GM18511 (cell line): ENCODE measurements around the gene SYT5.
"Not testable (repeated sequence)": the region's sequence is repeated elsewhere in the genome, so short reads cannot be mapped to it uniquely, and the experiment has no call there.

ENCODE experiments used
- ATAC-seq: cut with Tn5 transposase; IDR thresholded peaks from one replicate; pipeline ENCODE4 v1.9.1; 2021; ENCODE audit warnings: mild to moderate bottlenecking, moderate library complexity; ENCODE audit not compliant: unreplicated experiment

SYT5 gene

DNA sequence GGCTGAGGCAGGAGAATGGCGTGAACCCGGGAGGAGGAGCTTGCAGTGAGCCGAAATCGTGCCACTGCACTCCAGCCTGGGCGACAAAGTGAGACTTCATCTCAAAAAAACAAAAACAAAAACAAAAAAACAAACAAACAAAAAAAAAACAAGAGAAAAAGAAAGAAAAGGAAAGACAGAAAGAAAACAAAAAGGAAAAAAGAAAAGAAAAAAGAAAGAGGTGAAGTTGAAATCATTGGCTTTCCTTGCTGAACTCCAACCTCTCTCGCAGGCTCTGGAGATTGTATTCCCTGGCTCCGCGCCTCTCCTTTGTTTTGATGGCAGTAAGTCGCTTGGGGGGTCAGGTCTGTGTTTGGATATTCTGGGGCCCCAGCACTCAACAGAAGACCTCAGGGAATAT is 7.8 kb downstream of the SYT5 start:
- ATAC-seq = not testable (repeated sequence)

DNA sequence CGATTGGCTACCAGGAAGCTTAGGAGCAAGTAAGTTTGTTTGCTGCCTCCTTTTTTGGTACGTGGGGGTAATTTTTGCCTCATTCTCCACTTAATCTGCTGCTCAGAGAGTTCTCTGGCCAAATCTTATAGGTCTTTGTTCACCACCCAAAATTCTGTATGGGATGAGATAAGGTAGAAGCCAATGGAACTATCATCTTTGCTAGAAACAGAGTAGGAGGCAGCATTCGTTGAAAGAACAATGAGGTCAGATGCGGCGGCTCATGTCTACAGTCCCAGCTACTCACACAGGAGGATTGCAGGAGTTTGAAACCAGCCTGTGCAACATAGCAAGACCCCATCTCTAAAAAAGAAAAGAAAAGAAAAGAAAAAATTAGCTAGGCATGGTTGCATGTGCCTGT is 8.6 kb downstream of the SYT5 start:
- no peak for ATAC-seq

GRCh38 chr19:55169136-55169535 is 11.0 kb downstream of the SYT5 start:
- ATAC-seq = no peak

DNA sequence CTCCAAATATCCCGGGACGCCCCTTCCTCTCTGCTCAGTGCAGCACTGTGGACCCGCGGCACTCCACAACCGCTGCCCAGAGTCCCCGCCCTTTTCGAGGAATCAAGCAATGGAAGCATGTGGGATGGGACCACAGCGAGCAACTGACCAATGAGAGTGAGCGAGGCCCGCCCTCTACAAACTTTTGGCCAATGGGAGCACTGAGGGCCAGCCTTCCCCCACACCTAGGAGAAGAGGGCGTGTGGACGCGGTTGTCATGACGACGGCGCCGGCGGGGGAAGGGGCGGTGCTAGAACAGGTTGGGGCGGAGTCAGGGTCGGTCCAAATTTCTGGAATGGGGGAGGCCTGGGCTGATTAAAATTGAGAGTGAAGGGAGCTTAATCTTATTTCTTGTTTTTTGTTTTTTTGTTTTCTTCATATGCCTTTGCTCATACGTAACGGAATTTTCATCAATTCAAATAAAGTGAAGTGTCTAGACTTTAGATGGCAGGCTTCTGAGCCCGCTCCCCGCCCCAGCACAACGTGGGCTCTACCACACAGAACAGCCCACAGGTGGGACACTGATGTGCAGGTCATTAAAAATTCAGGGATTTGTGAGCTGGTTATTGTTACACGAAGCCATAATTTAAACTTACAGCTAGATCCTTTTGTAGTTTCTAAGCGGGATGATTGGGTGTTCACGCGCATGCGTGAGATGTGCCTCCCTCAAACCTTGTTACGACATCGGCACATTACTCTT is 13.4 kb downstream of the SYT5 start, which contains the start of gene DNAAF3:
Gene DNAAF3, minus strand, starts transcription at position 84 of the 739 bp plus-strand sequence. CDS start 200 bp downstream, outside the sequence.
- ATAC-seq = peak; percentile 93

DNA sequence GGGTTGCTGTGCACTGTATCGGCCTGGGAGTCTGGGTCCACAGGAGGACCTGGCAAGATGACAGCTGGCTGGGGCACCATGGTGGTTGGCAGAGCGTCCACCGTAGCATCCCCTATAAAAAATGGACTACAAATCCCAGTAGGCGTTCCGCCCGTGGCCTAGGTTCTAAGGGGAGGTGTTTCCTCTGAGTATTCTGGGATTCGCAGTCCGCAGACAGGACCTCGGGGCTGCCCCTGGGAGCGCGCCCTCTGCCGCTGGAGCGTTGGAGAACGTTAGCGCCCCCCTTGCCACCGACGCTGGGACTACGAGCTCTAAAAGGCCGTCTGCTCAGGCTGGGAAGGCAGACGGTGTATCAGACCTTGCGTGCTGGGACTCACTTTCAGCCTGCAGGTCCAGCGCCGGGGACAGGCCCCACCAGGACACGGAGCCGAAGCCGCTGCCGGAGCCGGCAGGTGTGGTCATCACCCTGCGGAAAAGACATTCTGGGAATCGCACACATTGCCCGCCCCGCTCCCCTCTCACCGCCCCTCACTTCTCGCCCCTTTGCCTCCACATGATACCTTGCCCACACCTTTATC is 14.0 kb downstream of the SYT5 start:
- ATAC-seq = peak; percentile 55

GRCh38 chr19:55161571-55162322 is 18.3 kb downstream of the SYT5 start:
- no peak for ATAC-seq

- ATAC-seq = no peak
Observed at GRCh38 chr19:55160986-55161365, 19.1 kb downstream of the SYT5 start.

- peak; percentile 52 for ATAC-seq
Observed at GRCh38 chr19:55160128-55160985, 19.7 kb downstream of the SYT5 start.

DNA sequence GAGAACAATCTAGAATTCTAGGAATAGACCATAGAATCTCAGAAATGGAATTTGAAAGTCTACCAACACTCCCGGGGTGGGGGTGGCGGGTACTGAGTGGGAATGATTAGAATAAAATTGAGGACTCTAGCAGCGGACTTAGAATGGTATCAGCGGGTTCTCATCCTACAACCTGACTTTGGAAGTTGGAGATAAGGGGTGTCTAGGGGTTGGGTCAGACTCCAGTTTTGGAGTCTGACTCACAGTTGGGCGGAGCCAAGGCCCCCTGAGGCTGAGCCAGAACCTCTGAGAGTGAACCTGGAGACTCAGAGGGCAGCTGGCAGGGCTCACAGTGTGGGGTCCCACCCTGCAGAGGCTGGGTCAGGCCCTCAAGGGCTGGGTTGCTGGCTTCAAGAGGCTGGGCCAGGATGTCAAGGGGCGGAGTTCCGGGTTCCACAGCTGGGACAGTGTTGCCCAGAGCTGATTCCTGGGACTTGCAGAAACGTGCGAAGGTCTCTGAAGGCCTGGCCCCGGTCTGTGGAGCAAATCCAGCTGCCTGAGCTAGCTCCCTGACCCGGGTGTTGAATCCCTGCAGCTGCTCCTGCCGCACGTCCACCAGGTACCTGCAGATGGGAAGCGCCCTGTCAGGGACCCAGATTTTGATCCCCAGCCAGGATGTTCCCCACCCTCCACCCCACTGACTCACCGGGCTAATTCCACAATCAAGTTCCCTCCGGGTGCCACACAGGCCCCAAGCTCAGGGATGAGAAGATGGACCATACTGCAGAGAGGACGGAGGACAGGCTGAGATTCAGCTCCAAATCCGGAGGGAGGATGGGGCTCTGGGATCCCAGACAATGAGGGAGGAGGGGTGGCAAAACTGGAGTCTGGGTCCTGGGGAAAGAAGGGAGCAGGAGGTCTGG is 21.0 kb downstream of the SYT5 start:
- no peak for ATAC-seq

- ATAC-seq = no peak
Observed at GRCh38 chr19:55158423-55158822, 21.7 kb downstream of the SYT5 start.

DNA sequence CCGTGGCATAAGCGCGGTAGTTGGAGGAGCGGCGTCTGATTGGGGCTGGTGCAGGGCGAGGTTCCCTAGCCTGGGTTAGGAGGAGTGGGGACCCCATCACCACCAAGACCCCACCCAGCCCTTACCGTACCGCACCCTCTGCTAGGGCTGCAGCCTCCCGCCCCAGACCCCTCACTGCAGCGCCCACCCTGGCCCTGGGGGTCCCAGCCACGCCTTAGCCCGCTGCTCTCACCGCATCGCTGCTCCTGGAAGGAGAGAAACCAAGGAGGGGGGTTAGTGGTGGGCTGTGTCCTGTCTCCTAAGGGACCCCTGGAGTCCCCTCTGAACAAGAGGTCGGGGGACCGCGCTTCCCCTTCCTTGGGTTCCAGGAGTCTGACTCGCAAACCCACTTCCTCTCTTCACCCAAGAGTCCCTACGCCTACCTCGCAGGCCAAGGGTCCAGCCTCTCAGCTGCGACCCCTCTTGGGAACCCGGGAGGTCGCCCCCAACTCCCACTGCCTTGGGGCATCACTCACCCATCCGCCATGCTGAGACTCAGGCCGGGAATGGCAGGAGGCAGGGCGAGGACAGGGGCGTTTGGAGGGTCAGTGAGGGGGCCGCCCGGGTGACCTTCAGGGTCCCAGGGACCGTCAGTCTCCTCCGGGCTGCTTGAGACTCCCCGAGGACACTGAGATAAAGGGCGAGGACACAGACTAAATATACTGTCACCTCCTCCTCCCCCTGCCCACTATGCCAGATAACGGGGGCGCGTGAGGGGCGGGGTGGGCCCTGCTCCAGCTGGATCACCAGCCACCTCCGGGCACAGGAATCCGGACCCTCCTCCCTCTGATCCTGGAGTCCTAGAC is 22.8 kb downstream of the SYT5 start, which contains the start of gene TNNI3:
Gene TNNI3, minus strand, starts transcription at position 669 of the 845 bp plus-strand sequence. Its CDS starts 143 bp downstream, at position 526.
- ATAC-seq = no peak

- ATAC-seq = no peak
Observed at GRCh38 chr19:55156202-55157063, 23.7 kb downstream of the SYT5 start.

- ATAC-seq = not testable (repeated sequence)
Observed at GRCh38 chr19:55155784-55156183, 24.3 kb downstream of the SYT5 start.

GRCh38 chr19:55153652-55154264 is 26.3 kb downstream of the SYT5 start:
- ATAC-seq = no peak

GRCh38 chr19:55152017-55152416 is 28.1 kb downstream of the SYT5 start:
- no peak for ATAC-seq

DNA sequence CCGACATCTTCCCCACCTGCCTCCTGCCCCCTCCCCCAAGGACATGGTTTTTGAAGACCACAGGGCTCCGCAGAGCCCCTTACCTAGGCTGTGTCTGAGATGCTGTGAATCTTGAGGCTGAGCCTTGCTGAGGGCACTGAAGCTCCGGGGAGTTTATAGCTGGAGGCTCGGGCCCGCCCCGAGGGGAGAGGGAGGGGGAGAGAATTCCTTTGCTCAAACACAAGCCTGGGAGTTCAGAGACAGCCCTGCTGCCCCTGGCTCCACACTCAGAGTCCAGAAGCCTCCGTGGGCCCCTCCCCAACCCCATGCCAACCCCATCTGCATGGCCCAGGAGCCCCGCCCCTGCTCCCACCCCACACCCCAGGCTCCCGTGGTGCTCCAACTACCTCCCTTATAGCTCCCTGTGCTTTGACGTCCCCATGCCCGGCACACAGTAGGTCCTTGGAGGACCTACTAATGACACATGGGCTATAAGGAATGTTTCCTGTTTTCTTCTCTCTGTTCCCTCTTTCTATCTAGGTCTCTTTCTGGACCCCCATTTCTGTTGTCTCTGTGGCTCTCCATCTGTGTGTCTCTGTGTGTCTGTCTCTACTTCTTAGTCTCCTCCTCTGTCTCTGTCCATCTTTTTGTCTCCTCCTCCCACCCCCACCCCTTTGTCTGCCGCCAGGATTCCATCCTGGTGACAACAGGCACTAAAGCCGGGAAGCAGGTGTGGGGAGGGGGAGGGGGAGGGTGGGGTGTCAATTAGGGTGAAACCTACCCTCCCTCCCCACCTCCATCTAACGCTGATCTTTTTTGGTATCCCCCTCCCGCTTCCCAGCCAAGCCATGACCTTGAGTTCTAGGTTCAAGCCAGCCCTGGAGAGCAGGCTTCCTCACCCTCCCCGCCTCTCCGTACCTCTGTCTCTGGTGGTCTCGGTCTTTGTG is 30.7 kb downstream of the SYT5 start, which contains the start of gene TNNT1:
Gene TNNT1, minus strand, starts transcription at position 129 of the 926 bp plus-strand sequence. CDS start 2,049 bp downstream, outside the sequence.
- ATAC-seq = no peak
